GM12874 (cell line): ENCODE data around the gene RAPGEF1.

Experiments used
- CTCF ChIP-seq: IDR thresholded peaks from 2 replicates; pipeline ENCODE4 v1.5.1; 2011; ENCODE audit warnings: low read depth, mild to moderate bottlenecking, control low read depth, low read length, moderate library complexity; ENCODE audit not compliant: insufficient read depth

RAPGEF1 gene

GRCh38 chr9:131543141-131543540 lies 196.7 kb downstream of the RAPGEF1 start:
- TF ChIP-seq CTCF = no peak

GRCh38 chr9:131539223-131539923 lies 200.5 kb downstream of the RAPGEF1 start:
- no peak for TF ChIP-seq CTCF

- no peak for TF ChIP-seq CTCF
Observed at GRCh38 chr9:131537946-131538345, 201.9 kb downstream of the RAPGEF1 start.

- TF ChIP-seq CTCF = no peak
Observed at GRCh38 chr9:131534721-131535237, 205.1 kb downstream of the RAPGEF1 start.

GRCh38 chr9:131530920-131531832 lies 208.7 kb downstream of the RAPGEF1 start, which contains the start of gene UCK1:
Gene UCK1, minus strand, starts transcription at chr9:131531263. Its CDS starts 89 bp downstream, at chr9:131531174.
- TF ChIP-seq CTCF = 0 out of 2 replicates have a peak, but pooled peaks have one; percentile 1

GRCh38 chr9:131530546-131530919 lies 209.3 kb downstream of the RAPGEF1 start:
- peak; percentile 27; the same call in 1 of the 2 replicates for TF ChIP-seq CTCF

GRCh38 chr9:131529597-131530545 lies 210.0 kb downstream of the RAPGEF1 start:
- TF ChIP-seq CTCF = no peak
